Measurements from ENCODE around the gene GREB1. TPM values are rescaled to one million over a fixed set of nuclear protein-coding genes. Genes with fewer than 3 reads are reported as not detected.
A peak's percentile ranks its signal among the peaks of the same experiment; 100 is the strongest.

Gene GREB1
- total and polyA plus RNA-seq, 2 of the 13 experiments (the other 11 are each of a cell fraction or from before 2014, with no cell fraction given), result 31.3 to 61.2 TPM

GRCh38 chr2:11550302-11550701 is 16.5 kb downstream of the GREB1 start (continued):
- TF ChIP-seq ZNF609 (CRISPR knock-in tag; IDR thresholded peaks at IDR 0.05; ENCODE audit: borderline replicate concordance), result no peak
- TF ChIP-seq ZNF160 (CRISPR knock-in tag; IDR thresholded peaks at IDR 0.05), result no peak
- no peak for TF ChIP-seq SRSF4 (IDR thresholded peaks at IDR 0.05; ENCODE audit: low read depth, low read length, poor library complexity, severe bottlenecking)
- TF ChIP-seq ZNF263 (CRISPR knock-in tag; IDR thresholded peaks at IDR 0.05), result peak; percentile 100
- TF ChIP-seq ZNF878 (CRISPR knock-in tag; IDR thresholded peaks at IDR 0.05), result no peak
- no peak for TF ChIP-seq RBAK (CRISPR knock-in tag; IDR thresholded peaks at IDR 0.05)
- TF ChIP-seq NR2F1 (CRISPR knock-in tag; IDR thresholded peaks at IDR 0.05), result no peak
- TF ChIP-seq ZNF605 (CRISPR knock-in tag; IDR thresholded peaks at IDR 0.05), result no peak
- TF ChIP-seq ZNF576 (CRISPR knock-in tag; IDR thresholded peaks at IDR 0.05), result no peak
- no peak for TF ChIP-seq ELK4 (CRISPR knock-in tag; IDR thresholded peaks at IDR 0.05; ENCODE audit: borderline replicate concordance)
- TF ChIP-seq TERF1 (CRISPR knock-in tag; IDR thresholded peaks at IDR 0.05), result no peak
- no peak for TF ChIP-seq ZNF777 (CRISPR knock-in tag; IDR thresholded peaks at IDR 0.05)
- peak; percentile 21; the same call in 1 of the 2 replicates for TF ChIP-seq ZMYM4 (CRISPR knock-in tag; IDR thresholded peaks at IDR 0.05)
- TF ChIP-seq ZMYM2 (CRISPR knock-in tag; IDR thresholded peaks at IDR 0.05), result no peak
- TF ChIP-seq ZNF83 (CRISPR knock-in tag; IDR thresholded peaks at IDR 0.05; ENCODE audit: borderline replicate concordance), result no peak
- no peak for TF ChIP-seq SUZ12 (IDR thresholded peaks at IDR 0.05; ENCODE audit: low read depth, low read length)
- TF ChIP-seq ZHX1 (CRISPR knock-in tag; IDR thresholded peaks at IDR 0.05; ENCODE audit: low read depth), result peak; percentile 57; the same call in 1 of the 2 replicates
- no peak for TF ChIP-seq SRSF1 (optimal IDR thresholded peaks at IDR 0.05; ENCODE audit: low read depth, low read length)

All from HepG2 (cell line).